GM20000 (cell line): ENCODE measurements around the gene ERCC2.
"Not testable (repeated sequence)": the region's sequence is repeated elsewhere in the genome, so short reads cannot be mapped to it uniquely, and the experiment has no call there.

Experiments
- DNase-seq: peaks from one replicate; pipeline ENCODE4 v3.0.0; 2012; ENCODE audit warnings: low spot score
- TF ChIP-seq, protein P1 (sequence below): IDR thresholded peaks from 2 replicates; pipeline ENCODE4 v1.5.1; 2012; ENCODE audit warnings: mild to moderate bottlenecking, control low read depth; ENCODE audit errors: extremely low read depth, missing control alignments

Gene ERCC2

DNA sequence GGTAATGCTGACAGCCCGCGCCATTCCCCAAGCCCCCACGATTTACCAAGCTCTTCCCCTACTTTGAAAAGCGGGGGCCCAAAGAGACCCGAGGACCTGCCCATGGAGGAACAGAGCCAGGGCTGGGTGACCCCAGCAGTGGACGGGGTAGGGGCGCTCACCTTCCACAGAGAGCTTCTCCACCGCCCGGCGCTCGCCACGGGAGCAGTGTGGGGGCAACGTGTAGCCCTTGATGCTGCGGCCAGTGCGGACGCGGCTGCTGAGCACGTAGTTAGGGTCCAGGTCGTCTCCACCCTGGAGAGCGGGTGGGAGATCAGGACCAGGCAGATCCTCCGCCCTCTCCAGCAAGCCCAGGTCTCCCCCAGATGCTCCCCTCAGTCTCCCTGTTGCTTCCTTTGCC is 55.1 kb downstream of the ERCC2 start:
- TF ChIP-seq, protein P1, sequence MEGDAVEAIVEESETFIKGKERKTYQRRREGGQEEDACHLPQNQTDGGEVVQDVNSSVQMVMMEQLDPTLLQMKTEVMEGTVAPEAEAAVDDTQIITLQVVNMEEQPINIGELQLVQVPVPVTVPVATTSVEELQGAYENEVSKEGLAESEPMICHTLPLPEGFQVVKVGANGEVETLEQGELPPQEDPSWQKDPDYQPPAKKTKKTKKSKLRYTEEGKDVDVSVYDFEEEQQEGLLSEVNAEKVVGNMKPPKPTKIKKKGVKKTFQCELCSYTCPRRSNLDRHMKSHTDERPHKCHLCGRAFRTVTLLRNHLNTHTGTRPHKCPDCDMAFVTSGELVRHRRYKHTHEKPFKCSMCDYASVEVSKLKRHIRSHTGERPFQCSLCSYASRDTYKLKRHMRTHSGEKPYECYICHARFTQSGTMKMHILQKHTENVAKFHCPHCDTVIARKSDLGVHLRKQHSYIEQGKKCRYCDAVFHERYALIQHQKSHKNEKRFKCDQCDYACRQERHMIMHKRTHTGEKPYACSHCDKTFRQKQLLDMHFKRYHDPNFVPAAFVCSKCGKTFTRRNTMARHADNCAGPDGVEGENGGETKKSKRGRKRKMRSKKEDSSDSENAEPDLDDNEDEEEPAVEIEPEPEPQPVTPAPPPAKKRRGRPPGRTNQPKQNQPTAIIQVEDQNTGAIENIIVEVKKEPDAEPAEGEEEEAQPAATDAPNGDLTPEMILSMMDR = no peak

DNA sequence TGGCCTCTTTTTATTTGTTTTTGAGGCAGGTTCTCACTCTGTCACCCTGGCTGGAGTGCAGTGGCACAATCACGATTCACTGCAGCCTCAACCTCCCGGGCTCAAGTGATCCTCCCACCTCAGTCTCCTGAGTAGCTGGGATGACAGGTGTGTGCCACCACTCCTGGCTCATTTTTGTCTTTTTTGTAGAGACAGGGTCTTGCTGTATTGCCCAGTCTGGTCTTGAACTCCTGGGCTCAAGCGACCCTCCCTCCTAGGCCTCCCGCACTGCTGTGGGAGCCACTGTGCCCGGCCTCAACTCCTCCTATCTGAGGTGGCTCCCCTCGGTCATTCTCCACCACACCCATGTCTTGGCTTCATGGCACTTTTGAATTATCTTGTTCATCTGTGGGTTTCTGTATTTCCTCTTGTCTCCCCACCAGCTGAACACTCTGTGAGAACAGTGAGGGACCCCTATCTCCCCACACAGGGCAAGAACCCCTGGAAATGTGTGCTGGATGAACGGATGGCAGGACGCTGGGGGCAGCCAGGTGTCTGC is 55.6 kb downstream of the ERCC2 start:
- TF ChIP-seq, protein P1 = no peak
- DNase-seq = no peak

More for the DNA sequence above, 55.1 kb downstream of the ERCC2 start:
- DNase-seq = no peak

DNA sequence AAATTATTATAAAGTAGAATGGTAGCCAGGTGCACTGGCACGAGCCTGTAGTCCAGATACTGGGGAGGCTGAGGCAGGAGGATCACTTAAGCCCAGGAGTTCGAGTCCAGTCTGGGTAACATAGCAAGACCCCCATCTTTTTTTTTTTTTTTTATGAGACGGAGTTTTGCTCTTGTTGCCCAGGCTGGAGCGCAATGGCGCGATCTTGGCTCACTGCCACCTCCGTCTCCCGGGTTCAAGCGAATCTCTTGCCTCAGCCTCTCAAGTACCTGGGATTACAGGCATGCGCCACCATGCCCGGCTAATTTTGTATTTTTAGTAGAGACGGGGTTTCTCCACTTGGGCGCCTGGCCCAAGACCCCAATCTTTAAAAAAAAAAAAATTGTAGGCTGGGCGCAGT is 58.1 kb downstream of the ERCC2 start:
- not testable (repeated sequence) for DNase-seq

DNA sequence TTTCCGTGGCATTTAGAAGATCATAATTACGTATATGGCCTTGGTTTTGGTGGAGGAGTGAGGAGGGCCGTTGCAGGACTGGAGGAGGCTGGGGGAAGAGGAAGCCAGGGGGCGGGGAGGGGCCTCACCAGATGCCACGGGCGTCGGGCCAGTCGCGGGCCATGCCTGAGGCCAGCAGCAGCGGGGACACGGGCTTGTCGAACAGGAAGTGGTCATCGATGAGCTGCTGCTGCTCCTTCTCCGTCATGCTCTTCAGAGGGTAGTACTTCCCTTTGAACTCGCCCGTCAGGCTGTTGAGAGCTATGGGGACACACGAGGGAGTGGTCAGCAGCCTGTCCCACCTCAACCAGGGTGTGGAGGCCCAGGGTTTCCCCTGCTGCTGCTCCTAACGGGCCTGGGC is 58.8 kb downstream of the ERCC2 start:
- TF ChIP-seq, protein P1 = no peak
- no peak for DNase-seq

DNA sequence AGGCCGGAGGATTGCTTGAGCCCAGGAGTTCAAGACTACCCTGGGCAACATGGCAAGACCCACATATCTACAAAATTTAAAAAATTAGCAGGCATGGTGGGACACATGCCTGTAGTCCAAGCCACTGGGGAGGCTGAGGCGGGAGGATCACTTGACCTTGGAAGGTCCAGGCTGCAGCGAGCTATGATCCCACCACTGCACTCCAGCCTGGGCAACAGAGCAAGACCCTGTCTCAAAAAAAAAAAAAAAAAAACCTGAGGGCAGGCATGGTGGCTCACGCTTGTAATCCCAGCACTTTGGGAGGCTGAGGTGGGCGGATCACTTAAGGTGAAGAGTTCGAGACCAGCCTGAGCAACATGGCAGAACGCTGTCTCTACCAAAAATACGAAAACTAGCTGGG is 61.1 kb downstream of the ERCC2 start:
- DNase-seq = not testable (repeated sequence)

DNA sequence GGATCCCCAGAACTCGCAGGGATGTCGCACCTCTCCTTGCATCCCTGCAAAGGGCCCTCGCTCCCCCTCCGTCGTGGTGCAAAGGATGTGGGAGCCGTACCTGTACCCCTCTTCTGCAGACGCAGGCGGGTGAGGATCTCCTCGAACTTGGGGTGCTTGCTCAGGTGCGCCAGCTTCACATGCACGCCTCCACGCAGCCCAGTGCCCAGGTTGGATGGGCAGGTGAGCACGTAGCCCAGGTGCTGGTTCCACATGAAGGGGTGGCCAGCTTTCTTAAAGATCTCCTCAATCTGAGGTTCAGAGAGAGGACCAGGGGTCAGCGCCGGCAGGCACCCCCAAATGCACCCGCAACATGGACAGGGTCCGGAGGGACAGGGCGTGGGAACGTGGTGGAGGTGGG is 63.0 kb downstream of the ERCC2 start:
- TF ChIP-seq, protein P1 = no peak

DNA sequence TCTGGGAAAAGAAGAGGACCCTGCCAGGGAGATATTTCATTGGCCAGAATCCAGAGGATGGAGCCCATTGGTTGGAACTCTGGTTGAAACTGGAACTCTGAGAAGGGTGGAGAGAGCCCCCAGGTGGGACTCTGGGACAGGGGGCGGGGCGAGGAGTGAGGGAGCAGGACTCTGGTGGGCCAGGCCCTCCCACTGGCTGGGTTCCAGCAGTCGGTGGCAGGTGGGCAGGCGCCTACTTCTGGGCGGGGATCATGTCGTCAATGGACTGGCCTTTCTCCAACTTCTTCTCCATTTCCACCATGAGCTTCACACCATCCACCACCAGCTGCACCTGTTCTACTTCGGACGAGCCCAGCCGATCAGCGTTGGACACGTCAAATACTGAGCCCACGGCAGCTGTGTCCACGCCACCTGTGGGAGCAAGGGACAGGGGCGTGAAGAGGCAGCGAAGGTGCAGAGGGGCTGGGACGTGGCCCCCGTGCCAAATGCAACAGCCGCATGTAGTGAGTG is 63.8 kb downstream of the ERCC2 start:
- no peak for DNase-seq
- TF ChIP-seq, protein P1 = no peak

More for the DNA sequence above, 63.0 kb downstream of the ERCC2 start:
- no peak for DNase-seq

DNA sequence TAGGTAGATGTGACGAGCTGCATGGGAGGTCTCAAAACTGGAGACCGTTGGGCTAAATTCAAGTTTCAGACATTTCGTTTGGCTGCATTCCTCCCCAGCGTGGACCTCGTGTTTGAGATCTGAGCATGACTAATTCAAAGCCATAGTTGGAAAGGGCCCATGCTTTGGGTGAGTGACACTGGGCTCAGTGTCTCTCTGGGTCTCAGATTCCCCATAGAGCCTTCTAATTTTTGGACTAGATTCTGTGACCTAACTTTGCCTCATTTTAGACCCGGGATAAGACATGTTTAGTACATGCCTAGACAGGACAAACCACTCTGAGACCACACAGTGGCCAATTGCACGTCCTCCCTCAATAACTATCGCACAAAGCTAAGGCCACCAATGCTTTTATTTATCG is 64.3 kb downstream of the ERCC2 start:
- DNase-seq = no peak

More for the DNA sequence above, 64.3 kb downstream of the ERCC2 start:
- TF ChIP-seq, protein P1 = no peak
